Retina (tissue), 1 donor: Measurements from ENCODE around the gene HMG20B.

Experiments
- DNase-seq: peaks from one replicate; pipeline ENCODE4 v3.0.0-alpha.2; 2016

Gene HMG20B

DNA sequence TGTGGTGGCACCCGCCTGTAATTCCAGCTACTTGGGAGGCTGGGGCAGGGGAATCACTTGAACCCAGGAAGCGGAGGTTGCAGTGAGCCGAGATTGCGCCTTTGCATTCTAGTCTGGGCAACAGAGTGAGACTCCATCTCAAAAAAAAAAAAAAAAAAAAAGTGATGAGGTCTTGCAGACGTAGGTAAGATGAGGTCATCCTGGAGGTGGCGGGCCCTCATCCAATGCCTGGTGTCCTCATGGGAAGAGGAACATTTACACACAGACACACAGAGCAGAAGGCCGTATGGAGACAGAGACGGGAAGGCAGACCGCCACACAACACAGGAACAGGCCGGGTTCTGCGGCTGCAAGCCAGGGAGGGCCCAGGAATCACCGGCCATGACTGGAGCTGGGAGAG is 49.5 kb downstream of the HMG20B start:
- DNase-seq, result no peak

DNA sequence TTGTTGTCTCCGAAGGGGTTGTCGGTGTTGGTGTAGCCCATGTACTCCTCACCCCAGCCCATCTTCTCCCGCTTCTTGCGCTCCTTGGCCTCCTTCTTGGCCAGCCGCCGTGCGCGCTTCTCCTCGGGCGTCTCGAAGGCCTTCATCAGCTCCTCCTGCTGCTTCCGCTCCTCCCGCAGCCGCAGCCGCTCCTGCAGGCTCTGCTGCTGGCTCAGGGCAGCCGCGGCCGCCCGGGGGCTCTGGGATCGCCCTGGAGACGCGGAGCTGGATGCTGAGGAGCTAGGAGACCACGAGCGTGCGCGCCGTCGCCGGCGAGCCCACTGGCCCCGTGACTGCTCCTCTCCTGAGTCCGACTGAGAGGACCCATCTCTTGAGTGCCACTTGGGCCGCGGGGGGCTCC is 51.0 kb downstream of the HMG20B start:
- no peak for DNase-seq

DNA sequence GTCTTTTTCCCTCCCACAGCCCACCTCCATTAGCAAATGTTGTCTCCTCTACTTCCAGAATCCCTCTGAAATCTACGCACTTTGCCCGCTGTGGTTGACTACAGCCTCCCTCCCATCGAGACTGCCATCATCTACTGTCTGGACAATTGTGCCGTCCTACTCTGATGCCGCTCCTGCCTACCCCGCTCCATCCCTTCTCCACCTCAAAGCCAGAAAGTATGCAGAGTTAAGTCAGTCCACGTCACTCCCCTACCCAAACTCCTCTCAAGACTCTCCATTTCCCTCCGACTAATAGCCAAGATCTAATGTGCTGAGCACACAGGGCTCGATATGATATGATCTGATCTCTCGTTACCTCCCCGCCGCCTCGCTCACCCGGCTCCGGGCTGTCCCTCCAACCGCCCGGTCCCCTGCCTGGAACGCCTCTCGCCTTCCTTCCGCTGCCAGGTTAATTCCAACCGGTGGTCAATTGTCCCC is 53.3 kb downstream of the HMG20B start:
- DNase-seq, result no peak

DNA sequence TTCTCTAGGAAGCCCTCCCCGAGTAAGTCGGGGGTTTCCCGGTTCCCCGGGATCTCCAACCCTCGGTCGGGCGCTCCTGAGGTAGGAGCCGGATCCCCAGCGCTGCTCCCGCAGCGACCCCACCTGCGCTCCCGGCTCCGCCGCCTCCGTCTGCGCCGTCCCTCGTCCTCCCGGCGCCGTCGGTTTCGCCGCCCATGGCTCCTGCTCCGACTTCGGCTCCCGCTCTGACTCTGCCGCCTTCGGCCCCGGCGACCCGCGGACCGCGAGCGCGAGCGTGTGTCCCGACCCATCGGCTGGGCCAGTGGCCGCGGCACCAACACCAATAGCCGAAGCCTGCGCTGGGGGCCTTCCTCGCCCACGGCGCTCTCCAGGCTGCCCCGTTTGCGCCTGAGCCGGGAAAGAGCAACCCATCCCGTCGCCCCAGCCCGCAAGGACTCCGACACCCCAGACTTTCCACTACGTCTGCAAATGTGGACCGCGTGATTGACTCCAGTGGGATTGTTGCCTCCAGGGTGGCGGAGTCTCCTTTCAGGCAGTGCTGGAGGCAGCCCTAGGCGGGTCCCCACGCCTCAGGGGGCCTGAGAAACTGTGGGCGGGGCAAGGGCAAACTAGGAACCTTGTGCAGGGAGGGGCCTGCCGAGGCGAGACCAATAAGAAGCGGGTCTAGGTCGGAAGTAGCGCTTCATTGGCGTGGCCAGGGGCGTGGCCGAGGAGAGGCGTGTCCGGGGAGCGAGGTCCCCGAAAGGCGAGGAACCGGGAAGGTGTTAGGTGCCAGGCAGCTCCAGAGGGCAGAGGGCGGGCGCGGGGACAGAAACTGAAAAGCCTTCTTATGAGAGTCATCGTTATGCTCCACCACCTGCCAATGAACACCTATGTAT is 54.0 kb downstream of the HMG20B start, which contains the start of gene CACTIN:
Gene CACTIN, minus strand, starts transcription at position 318 of the 878 bp plus-strand sequence. Its CDS starts 28 bp downstream, at position 290.
- peak; percentile 100 for DNase-seq

DNA sequence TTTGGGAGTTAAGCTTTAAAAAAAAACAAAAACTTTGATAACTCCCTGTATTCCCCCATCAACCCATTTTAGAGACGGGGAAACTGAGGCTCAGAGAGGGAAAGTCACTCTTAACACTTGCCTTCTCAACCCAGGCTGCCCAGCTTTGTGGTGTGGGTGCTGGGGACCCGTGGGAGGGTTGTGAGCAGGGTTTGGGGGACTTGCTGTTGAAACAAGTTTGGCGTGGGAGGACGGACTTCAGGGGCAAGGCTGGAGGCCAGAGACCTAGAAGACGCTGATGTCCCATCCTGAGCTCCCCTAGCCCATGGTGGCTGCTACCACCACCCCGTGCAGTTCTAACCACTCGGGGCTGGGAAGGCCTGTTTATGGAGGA is 54.6 kb downstream of the HMG20B start:
- DNase-seq, result no peak
